H1 (cell line): ENCODE data around the gene TMEM120B. TPM values are rescaled to one million over a fixed set of nuclear protein-coding genes. Genes with fewer than 3 reads are reported as not detected.

Experiments used
- CTCF ChIA-PET: fragments of 300-600 bp; sonication (Branson Sonifier 250); formaldehyde crosslinking; loops from one replicate; lab custom pipeline; 2021; ENCODE audit not compliant: partially characterized antibody; lab: Charles Lee
- POLR2A ChIA-PET: fragments of 300-600 bp; sonication (Branson Sonifier 250); formaldehyde crosslinking; loops from one replicate; lab custom pipeline; 2021; ENCODE audit warnings: inconsistent platforms; ENCODE audit not compliant: partially characterized antibody; lab: Charles Lee
- DNase-seq, 2 experiments: peaks; one replicate each; pipeline versions ENCODE4 v3.0.0 to v3.0.0-alpha.2; 2010 to 2022; ENCODE audit warnings: low spot score in 2 of 2, low read depth in 1 of 2, mixed read lengths in 1 of 2
- FAIRE-seq: peaks from 2 replicates; lab custom pipeline; 2011; peaks lifted over from hg19 to GRCh38; lab: Jason Lieb, UNC
- H2AFZ ChIP-seq: 2 replicates; pipeline ENCODE4 v1.8.1; 2012; ENCODE audit warnings: low read length, inconsistent platforms
- H2AK5ac ChIP-seq: 2 replicates; pipeline ENCODE4 v1.6.1; 2013; ENCODE audit warnings: low read depth, low read length
- H2BK120ac ChIP-seq: replicated peaks from 2 replicates; pipeline ENCODE3; 2013; ENCODE audit warnings: low read depth, low read length, inconsistent platforms
- H2BK12ac ChIP-seq: 2 replicates; pipeline ENCODE4 v1.6.1; 2013; ENCODE audit warnings: low read depth, low read length
- H2BK15ac ChIP-seq: 2 replicates; pipeline ENCODE4 v1.6.1; 2013; ENCODE audit warnings: low read length
- H2BK20ac ChIP-seq: 2 replicates; pipeline ENCODE4 v1.6.1; 2013; ENCODE audit warnings: low read length
- H2BK5ac ChIP-seq: 2 replicates; pipeline ENCODE4 v1.6.1; 2013; ENCODE audit warnings: low read depth, low read length
- H3K14ac ChIP-seq: 2 replicates; pipeline ENCODE4 v1.6.1; 2013; ENCODE audit warnings: inconsistent platforms; ENCODE audit not compliant: insufficient read length
- H3K18ac ChIP-seq: 2 replicates; pipeline ENCODE4 v1.6.1; 2013; ENCODE audit warnings: low read length; ENCODE audit errors: extremely low read depth
- H3K23ac ChIP-seq: 2 replicates; pipeline ENCODE4 v1.6.1; 2013; ENCODE audit warnings: inconsistent platforms; ENCODE audit not compliant: insufficient read length
- H3K23me2 ChIP-seq: 2 replicates; pipeline ENCODE4 v1.6.1; 2013; ENCODE audit warnings: low read depth, low read length
- H3K27ac ChIP-seq: 2 replicates; pipeline ENCODE4 v1.6.1; 2011; ENCODE audit warnings: low read depth, low read length, inconsistent platforms
- H3K27me3 ChIP-seq, 4 experiments: replicated peaks in 1 of 4; 1 replicate in 1 of 4; 2 replicates in 3 of 4; pipeline versions ENCODE4 v1.6.1 to v1.8.1; 2011 to 2013; ENCODE audit warnings: low read length in 3 of 4, mild to moderate bottlenecking in 3 of 4, inconsistent platforms in 2 of 4, mixed read lengths in 2 of 4, moderate library complexity in 1 of 4; ENCODE audit not compliant: control insufficient read depth in 3 of 4, insufficient read depth in 3 of 4; ENCODE audit errors: extremely low read depth in 1 of 4
- H3K36me3 ChIP-seq, 4 experiments: 2 replicates each; pipeline versions ENCODE4 v1.6.1 to v1.8.1; 2011 to 2013; ENCODE audit warnings: mild to moderate bottlenecking in 4 of 4, low read length in 3 of 4, moderate library complexity in 2 of 4, control low read depth in 1 of 4, inconsistent platforms in 1 of 4; ENCODE audit not compliant: insufficient read depth in 4 of 4, control insufficient read depth in 2 of 4
- H3K4ac ChIP-seq: replicated peaks from 2 replicates; pipeline ENCODE3; 2013; ENCODE audit warnings: low read length, low read depth, mixed read lengths, inconsistent platforms; ENCODE audit not compliant: insufficient read length
- H3K4me1 ChIP-seq, 4 experiments: replicated peaks in 1 of 4; 1 replicate in 1 of 4; 2 replicates in 3 of 4; pipeline versions ENCODE4 v1.6.1 to v1.8.1; 2011 to 2013; ENCODE audit warnings: low read length in 3 of 4, inconsistent platforms in 2 of 4, mixed read lengths in 1 of 4; ENCODE audit not compliant: insufficient read depth in 4 of 4, control insufficient read depth in 3 of 4
- H3K4me2 ChIP-seq, 2 experiments: 2 replicates each; pipeline versions ENCODE4 v1.6.1 to v1.8.1; 2011 to 2013; ENCODE audit warnings: low read depth in 2 of 2, low read length in 2 of 2, control low read depth in 1 of 2, inconsistent platforms in 1 of 2, mild to moderate bottlenecking in 1 of 2; ENCODE audit not compliant: insufficient read depth in 1 of 2
- H3K4me3 ChIP-seq, 4 experiments: fragments of 200-600, 300-600 bp in 1 of 4; sonication (generic), shearing (Covaris generic), sonication (Bioruptor Twin) in 1 of 4; 2 replicates each; pipeline versions ENCODE4 v1.5.1 to v1.8.1; 2011 to 2016; ENCODE audit warnings: low read length in 4 of 4, low read depth in 3 of 4, control low read depth in 2 of 4, inconsistent platforms in 2 of 4, mild to moderate bottlenecking in 2 of 4, mixed read lengths in 1 of 4, moderate library complexity in 1 of 4; ENCODE audit not compliant: insufficient read depth in 2 of 4; ENCODE audit errors: extremely low read depth in 1 of 4
- H3K56ac ChIP-seq: replicated peaks from 2 replicates; pipeline ENCODE3; 2013; ENCODE audit warnings: low read depth, mild to moderate bottlenecking, mixed read lengths, low read length, inconsistent platforms; ENCODE audit not compliant: insufficient read length
- H3K79me1 ChIP-seq: 2 replicates; pipeline ENCODE4 v1.6.1; 2013; ENCODE audit warnings: low read depth, low read length, control low read depth
- H3K79me2 ChIP-seq, 2 experiments: 2 replicates each; pipeline versions ENCODE4 v1.6.1 to v1.8.1; 2012 to 2013; ENCODE audit warnings: low read length in 2 of 2, mild to moderate bottlenecking in 2 of 2, inconsistent platforms in 1 of 2; ENCODE audit not compliant: insufficient read depth in 2 of 2, control insufficient read depth in 1 of 2
- H3K9ac ChIP-seq, 4 experiments: replicated peaks in 1 of 4; 1 replicate in 1 of 4; 2 replicates in 3 of 4; pipeline versions ENCODE4 v1.6.1 to v1.8.1; 2011 to 2013; ENCODE audit warnings: low read depth in 3 of 4, low read length in 3 of 4, control low read depth in 2 of 4, mild to moderate bottlenecking in 2 of 4, moderate library complexity in 2 of 4, inconsistent platforms in 1 of 4; ENCODE audit errors: extremely low read depth in 1 of 4
- H3K9me3 ChIP-seq, 2 experiments: 2 replicates each; pipeline versions ENCODE4 v1.6.1 to v1.8.1; 2012 to 2013; ENCODE audit warnings: mild to moderate bottlenecking in 2 of 2, moderate library complexity in 2 of 2, control low read depth in 1 of 2, inconsistent platforms in 1 of 2, low read depth in 1 of 2, low read length in 1 of 2, mixed read lengths in 1 of 2; ENCODE audit not compliant: insufficient read depth in 2 of 2
- H4K20me1 ChIP-seq, 2 experiments: replicated peaks in 1 of 2; 2 replicates each; pipeline versions ENCODE3 to v1.8.1; 2011 to 2013; ENCODE audit warnings: inconsistent platforms in 2 of 2, low read length in 2 of 2, mild to moderate bottlenecking in 1 of 2; ENCODE audit not compliant: insufficient read depth in 2 of 2, control insufficient read depth in 1 of 2
- H4K5ac ChIP-seq: 2 replicates; pipeline ENCODE4 v1.6.1; 2013; ENCODE audit warnings: low read length, low read depth, mixed read lengths, inconsistent platforms; ENCODE audit not compliant: insufficient read length
- H4K8ac ChIP-seq: 2 replicates; pipeline ENCODE4 v1.8.0; 2013; ENCODE audit warnings: mild to moderate bottlenecking, moderate library complexity, low read length, inconsistent platforms; ENCODE audit not compliant: insufficient read depth; ENCODE audit errors: extremely low read depth
- H4K91ac ChIP-seq: replicated peaks from 2 replicates; pipeline ENCODE3; 2013; ENCODE audit warnings: low read length, mixed read lengths, inconsistent platforms; ENCODE audit not compliant: insufficient read length
- EZH2 ChIP-seq: fragments of 200-600 bp; sonication (generic); IDR thresholded peaks from 2 replicates; pipeline ENCODE4 v1.7.1; 2012; ENCODE audit warnings: low read depth, mild to moderate bottlenecking, moderate library complexity, low read length, inconsistent platforms; ENCODE audit not compliant: severe bottlenecking
- HDAC2 ChIP-seq, 2 experiments: fragments of 300-600 bp in 1 of 2; sonication (generic) in 1 of 2; IDR thresholded peaks; 2 replicates each; pipeline ENCODE4 v1.6.1; 2011 to 2012; ENCODE audit warnings: low read depth in 2 of 2, low read length in 2 of 2, mild to moderate bottlenecking in 2 of 2, moderate library complexity in 2 of 2, borderline replicate concordance in 1 of 2, inconsistent platforms in 1 of 2
- JUN ChIP-seq: IDR thresholded peaks from 2 replicates; pipeline ENCODE4 v1.6.1; 2011; ENCODE audit warnings: low read depth, mild to moderate bottlenecking, improper control_type of control experiment, low read length
- KDM1A ChIP-seq: fragments of 200-600, 300-600 bp; sonication (generic); IDR thresholded peaks from 2 replicates; pipeline ENCODE4 v1.7.1; 2016; ENCODE audit warnings: mild to moderate bottlenecking, low read length, borderline replicate concordance
- SIN3A ChIP-seq, 2 experiments: IDR thresholded peaks in 1 of 2; conservative IDR thresholded peaks in 1 of 2; 2 replicates each; pipeline ENCODE4 v1.6.1; 2011 to 2012; ENCODE audit warnings: low read length in 2 of 2, improper control_type of control experiment in 1 of 2, low read depth in 1 of 2, mild to moderate bottlenecking in 1 of 2
- SRF ChIP-seq: IDR thresholded peaks from 2 replicates; pipeline ENCODE4 v1.6.1; 2011; ENCODE audit warnings: mild to moderate bottlenecking, low read depth, low read length, moderate library complexity
- TAF1 ChIP-seq: IDR thresholded peaks from 2 replicates; pipeline ENCODE4 v1.6.1; 2011; ENCODE audit warnings: mild to moderate bottlenecking, low read depth, low read length
- USF2 ChIP-seq: IDR thresholded peaks from 2 replicates; pipeline ENCODE4 v1.6.1; 2011; ENCODE audit warnings: low read length, improper control_type of control experiment
- WGBS, 2 experiments: shearing (Covaris generic) in 1 of 2; methylation state at CpG; one replicate each; pipeline versions ENCODE4 v1.1.6 to v1.1.7; 2013 to 2015; ENCODE audit warnings: low lambda C conversion rate in 2 of 2, mixed read lengths in 2 of 2, inconsistent platforms in 1 of 2, low coverage in 1 of 2, missing lambda C conversion rate in 1 of 2; ENCODE audit not compliant: insufficient replicate concordance in 2 of 2, insufficient coverage in 1 of 2, insufficient read length in 1 of 2; ENCODE audit errors: extremely low coverage in 1 of 2, missing lambda C conversion rate in 1 of 2; 5-methylcytosine and 5-hydroxymethylcytosine counted together
- polyA plus RNA-seq, 7 experiments: library from polyadenylated mRNA; depleted of rRNA in 3 of 7; stranded (reverse) in 5 of 7; unstranded in 2 of 7; fragments of >200 nt in 5 of 7; fragments of 200-250 nt in 2 of 7; gene quantifications; 1 replicate in 5 of 7; 2 replicates in 1 of 7; 4 replicates in 1 of 7; pipeline versions ENCODE4 v1.2.1 to v1.2.3, GENCODE V29; 2011 to 2013; ENCODE audit warnings: missing spikeins in 2 of 7, mixed read lengths in 2 of 7
- total RNA-seq: library from RNA; stranded (reverse); fragmentation: NEBNext Ultra II Directional; extraction: Animal tissue kit (Norgen Biotek cat#: 25700); gene quantifications from 2 replicates; pipeline ENCODE4 v1.2.1, GENCODE V29; 2021

TMEM120B gene
- total and polyA plus RNA-seq, 2 of the 8 experiments (the other 6 are each of a cell fraction or from before 2014, with no cell fraction given): 22.0 to 29.1 TPM

GRCh38 chr12:121718653-121719239, 6.2 kb downstream of the TMEM120B start:
- Histone ChIP-seq H3K14ac (no peak overlapping the region), H4K8ac (no peak overlapping the region), H3K23me2 (no peaks in the 10 kb centered on the region), H3K9ac (no peak overlapping the region), H4K20me1 (peaks cover 1 to 12% of the 10 kb centered on the region in 2 experiments), H3K4me2 (no peak overlapping the region), H2BK5ac (no peak overlapping the region), H3K56ac (no peak overlapping the region), H3K4me1 (peaks cover 0 to 6% (median under 1%) of the 10 kb centered on the region in 4 experiments; a peak in 2 of 7 replicates), H2BK15ac (no peak overlapping the region), H3K79me1 (peaks cover 25% of the 10 kb centered on the region), H3K18ac (no peak overlapping the region), H4K91ac (no peak overlapping the region), H2AK5ac (no peak overlapping the region), H3K27me3 (no peaks in the 10 kb centered on the region), H3K36me3 (no peaks in the 10 kb centered on the region; a peak in 1 of 8 replicates), H3K79me2 (peaks cover 0 to 71% of the 10 kb centered on the region in 2 experiments), H3K4ac (no peak overlapping the region), H3K27ac (no peak overlapping the region), H2BK12ac (no peak overlapping the region), H2AFZ (no peak overlapping the region), H2BK20ac (no peak overlapping the region), H3K9me3 (no peaks in the 10 kb centered on the region), H3K4me3 (no peak overlapping the region), H3K23ac (no peak overlapping the region), H4K5ac (no peak overlapping the region), H2BK120ac (no peak overlapping the region)
- TF ChIP-seq SIN3A (conservative IDR thresholded peaks at IDR 0.05 in 1 of 2, IDR thresholded peaks at IDR 0.05 in 1 of 2; ENCODE audit: low read depth in 1 of 2, low read length in 2 of 2) (0 out of 4 replicates have a peak, but pooled peaks of 1 of the 2 experiments have one; percentile 35), TAF1 (no peak), USF2 (peak; percentile 48; the same call in 1 of the 2 replicates), EZH2 (no peak), KDM1A (peak; percentile 58; the same call in 1 of the 2 replicates), JUN (no peak), HDAC2 (IDR thresholded peaks at IDR 0.05; ENCODE audit: borderline replicate concordance in 1 of 2, low read depth in 2 of 2, low read length in 2 of 2) (no peak), SRF (no peak)
- FAIRE-seq (no peak), DNase-seq (no peak)
- ChIA-PET CTCF (interaction anchor here (0.5 to 9.9 kb wide), 10 partner anchors 9 to 201 kb away, joined by 3 to 69 read pairs (median 4); partner anchors contain the start of gene RHOF), POLR2A (interaction anchor here (0.6 to 1.5 kb wide), 5 partner anchors 12 to 530 kb away, joined by 3 to 4 read pairs (median 3); no protein-coding TSS in a partner anchor)
- whole genome bisulfite sequencing, 2 experiments: 87% methylated on average over 3 of the region's 3 CpGs; no CpG with 5 or more reads in 1 of the 2 experiments
